Activated CD4-positive, alpha-beta T cell treated with anti-CD3 and anti-CD28 coated beads, Interleukin-2, amount 10 ng/mL, durations not matched to agents 24 days and 14 days (primary cell): ENCODE results near the gene GSTT2. TPM values are rescaled to one million over a fixed set of nuclear protein-coding genes. Genes with fewer than 3 reads are reported as not detected.
"Not testable (repeated sequence)": the region's sequence is repeated elsewhere in the genome, so short reads cannot be mapped to it uniquely, and the experiment has no call there.

Source experiments
- DNase-seq: peaks from one replicate; pipeline ENCODE4 v3.0.0; 2022
- H3K27ac Mint-ChIP-seq: one replicate; pipeline ENCODE4 v1.8.0; 2022; ENCODE audit warnings: mild to moderate bottlenecking, mixed read lengths
- H3K27me3 Mint-ChIP-seq: one replicate; pipeline ENCODE4 v1.8.0; 2022; ENCODE audit warnings: mixed read lengths
- H3K36me3 Mint-ChIP-seq: one replicate; pipeline ENCODE4 v1.8.0; 2022; ENCODE audit warnings: low read depth, mild to moderate bottlenecking, mixed read lengths
- H3K4me1 Mint-ChIP-seq: one replicate; pipeline ENCODE4 v1.8.0; 2021; ENCODE audit warnings: mixed read lengths
- H3K4me3 Mint-ChIP-seq: one replicate; pipeline ENCODE4 v1.8.0; 2022; ENCODE audit warnings: mild to moderate bottlenecking, moderate library complexity, mixed read lengths
- H3K9me3 Mint-ChIP-seq: one replicate; pipeline ENCODE4 v1.8.0; 2021; ENCODE audit warnings: mixed read lengths
- intact Hi-C: fragments of 100-400 bp; cut with micrococcal nuclease; formaldehyde crosslinking; loops from one replicate; pipeline ENCODE4 v1.15.1; 2023
- total RNA-seq: library from RNA; stranded (reverse); gene quantifications from 2 replicates; pipeline ENCODE4 v1.2.3, GENCODE V29; 2022

GSTT2 gene
- total RNA-seq, 1 donor from 2014 or later = 0.42 TPM

GRCh38 chr22:23986538-23987178 lies 6.7 kb downstream of the GSTT2 start:
- not testable (repeated sequence) for H3K9me3 Mint-ChIP-seq, H3K27ac Mint-ChIP-seq
- intact Hi-C loops = loop anchor here (10.0 kb wide), 2 partner anchors 258 to 538 kb away; partner anchors contain the start of gene GGT5

GRCh38 chr22:23989583-23990244 lies 9.8 kb downstream of the GSTT2 start:
- H3K36me3 Mint-ChIP-seq, H3K4me1 Mint-ChIP-seq, H3K9me3 Mint-ChIP-seq, H3K27ac Mint-ChIP-seq, DNase-seq, H3K4me3 Mint-ChIP-seq, H3K27me3 Mint-ChIP-seq: not testable (repeated sequence)
- intact Hi-C loops = loop anchor here (10.0 kb wide), 2 partner anchors 255 to 535 kb away; partner anchors contain the start of gene GGT5

More at GRCh38 chr22:23986538-23987178, 6.7 kb downstream of the GSTT2 start:
- peaks cover 11% of the 10 kb centered on the region for H3K4me1 Mint-ChIP-seq
- H3K36me3 Mint-ChIP-seq, DNase-seq, H3K27me3 Mint-ChIP-seq, H3K4me3 Mint-ChIP-seq: not testable (repeated sequence)

GRCh38 chr22:23993080-23993479 lies 13.1 kb downstream of the GSTT2 start:
- H3K4me3 Mint-ChIP-seq, intact Hi-C loops, H3K27ac Mint-ChIP-seq, H3K9me3 Mint-ChIP-seq, H3K36me3 Mint-ChIP-seq, H3K4me1 Mint-ChIP-seq: not testable (repeated sequence)
- peak; percentile 50 for DNase-seq
- H3K27me3 Mint-ChIP-seq = peaks cover 13% of the 10 kb centered on the region

GRCh38 chr22:23993581-23994177 lies 13.7 kb downstream of the GSTT2 start:
- H3K36me3 Mint-ChIP-seq, intact Hi-C loops, H3K9me3 Mint-ChIP-seq, H3K4me1 Mint-ChIP-seq, H3K27ac Mint-ChIP-seq, H3K4me3 Mint-ChIP-seq: not testable (repeated sequence)
- peaks cover 13% of the 10 kb centered on the region for H3K27me3 Mint-ChIP-seq
- peak; percentile 49 for DNase-seq

- Mint-ChIP-seq H3K4me3 (no peak overlapping the region), H3K27me3 (peaks cover 19% of the 10 kb centered on the region), H3K4me1 (peaks cover 7% of the 10 kb centered on the region), H3K9me3 (no peaks in the 10 kb centered on the region), H3K36me3 (no peaks in the 10 kb centered on the region), H3K27ac (no peak overlapping the region)
- DNase-seq = no peak
- intact Hi-C loops = no loop called here
Measured at GRCh38 chr22:23997092-23997491, 17.2 kb downstream of the GSTT2 start.

- intact Hi-C loops, DNase-seq, H3K4me1 Mint-ChIP-seq, H3K36me3 Mint-ChIP-seq, H3K9me3 Mint-ChIP-seq, H3K27ac Mint-ChIP-seq, H3K4me3 Mint-ChIP-seq: not testable (repeated sequence)
- H3K27me3 Mint-ChIP-seq = peaks cover 19% of the 10 kb centered on the region
Measured at GRCh38 chr22:23999779-24000178, 19.8 kb downstream of the GSTT2 start.

- Mint-ChIP-seq H3K27me3 (peaks cover 13% of the 10 kb centered on the region), H3K4me1 (peaks cover 6% of the 10 kb centered on the region)
Measured at GRCh38 chr22:24001314-24001713, 21.4 kb downstream of the GSTT2 start.

GRCh38 chr22:24002272-24002671 lies 22.3 kb downstream of the GSTT2 start:
- H3K36me3 Mint-ChIP-seq = no peaks in the 10 kb centered on the region
- DNase-seq = peak; percentile 46
- intact Hi-C loops = no loop called here
- H3K9me3 Mint-ChIP-seq = no peaks in the 10 kb centered on the region
- H3K4me1 Mint-ChIP-seq = peaks cover 4% of the 10 kb centered on the region
- H3K27ac Mint-ChIP-seq = no peak overlapping the region
- H3K4me3 Mint-ChIP-seq = no peak overlapping the region
- peaks cover 11% of the 10 kb centered on the region for H3K27me3 Mint-ChIP-seq

More at GRCh38 chr22:24001314-24001713, 21.4 kb downstream of the GSTT2 start:
- Mint-ChIP-seq H3K27ac (no peak overlapping the region), H3K36me3 (no peaks in the 10 kb centered on the region), H3K9me3 (no peaks in the 10 kb centered on the region), H3K4me3 (no peak overlapping the region)
- peak; percentile 52 for DNase-seq
- intact Hi-C loops = no loop called here

GRCh38 chr22:24002851-24003250 lies 22.9 kb downstream of the GSTT2 start:
- Mint-ChIP-seq H3K27ac (no peak overlapping the region), H3K27me3 (peaks cover 7% of the 10 kb centered on the region), H3K4me1 (peaks cover under 1% of the 10 kb centered on the region), H3K36me3 (no peaks in the 10 kb centered on the region), H3K4me3 (no peak overlapping the region), H3K9me3 (no peaks in the 10 kb centered on the region)
- intact Hi-C loops = no loop called here
- DNase-seq = no peak

GRCh38 chr22:24003887-24004286 lies 24.0 kb downstream of the GSTT2 start:
- Mint-ChIP-seq H3K4me1 (no peaks in the 10 kb centered on the region), H3K36me3 (no peaks in the 10 kb centered on the region), H3K27ac (no peak overlapping the region), H3K27me3 (peaks cover 6% of the 10 kb centered on the region), H3K9me3 (no peaks in the 10 kb centered on the region), H3K4me3 (no peak overlapping the region)
- peak; percentile 55 for DNase-seq
- intact Hi-C loops = no loop called here

- peaks cover 4% of the 10 kb centered on the region for H3K27me3 Mint-ChIP-seq
Measured at GRCh38 chr22:24005201-24005600, 25.3 kb downstream of the GSTT2 start, which contains the start of gene GSTT4. Gene GSTT4 (minus strand): TSS chr22:24005453. CDS start chr22:24005356, 97 bp downstream.

GRCh38 chr22:24006207-24006913 lies 26.4 kb downstream of the GSTT2 start:
- intact Hi-C loops = no loop called here
- Mint-ChIP-seq H3K4me1 (peaks cover 12% of the 10 kb centered on the region), H3K27ac (no peak overlapping the region), H3K36me3 (peaks cover 2% of the 10 kb centered on the region), H3K27me3 (peaks cover 4% of the 10 kb centered on the region), H3K9me3 (no peaks in the 10 kb centered on the region), H3K4me3 (no peak overlapping the region)
- peak; percentile 56 for DNase-seq

More at GRCh38 chr22:24005201-24005600, 25.3 kb downstream of the GSTT2 start, which contains the start of gene GSTT4:
- peak; percentile 56 for DNase-seq
- Mint-ChIP-seq H3K9me3 (no peaks in the 10 kb centered on the region), H3K27ac (no peak within 1 kb of the TSS), H3K4me3 (no peak within 1 kb of the TSS), H3K36me3 (no peaks in the 10 kb centered on the region), H3K4me1 (peaks cover 4% of the 10 kb centered on the region)
- intact Hi-C loops = no loop called here

- intact Hi-C loops = no loop called here
- H3K9me3 Mint-ChIP-seq = no peaks in the 10 kb centered on the region
- H3K4me1 Mint-ChIP-seq = peaks cover 12% of the 10 kb centered on the region
- no peak for DNase-seq
- no peak overlapping the region for H3K4me3 Mint-ChIP-seq
- peaks cover 2% of the 10 kb centered on the region for H3K36me3 Mint-ChIP-seq
- peaks cover 3% of the 10 kb centered on the region for H3K27me3 Mint-ChIP-seq
- H3K27ac Mint-ChIP-seq = no peak overlapping the region
Measured at GRCh38 chr22:24006914-24007214, 26.9 kb downstream of the GSTT2 start.
